CD4-positive, alpha-beta T cell (primary cell): ENCODE data around the gene FAM120C. TPM values are rescaled to one million over a fixed set of nuclear protein-coding genes. Genes with fewer than 3 reads are reported as not detected.

Experiments used
- ATAC-seq: fragments of 200-7000 bp; cut with Tn5 transposase; one replicate; pipeline ENCODE4 v1.10.0; 2022; ENCODE audit warnings: mild to moderate bottlenecking; ENCODE audit not compliant: poor library complexity
- CTCF ChIA-PET: fragments of 350-600 bp; sonication (Branson Sonifier 250); formaldehyde crosslinking; loops from one replicate; lab custom pipeline; 2021; ENCODE audit warnings: antibody characterized with exemption, inconsistent platforms; lab: Charles Lee
- POLR2A ChIA-PET: fragments of 350-600 bp; sonication (Branson Sonifier 250); formaldehyde crosslinking; loops from one replicate; lab custom pipeline; 2021; ENCODE audit warnings: antibody characterized with exemption, inconsistent platforms; lab: Charles Lee
- DNase-seq, 14 experiments: peaks; one replicate each; pipeline ENCODE4 v3.0.0-alpha.2; 2013 to 2020; ENCODE audit warnings: mixed read lengths in 2 of 14
- H3K27ac ChIP-seq, 2 donors: one replicate each; pipeline versions ENCODE4 v1.5.1 to v1.7.0; 2013; ENCODE audit warnings: low read length in 2 of 2, low read depth in 1 of 2, mild to moderate bottlenecking in 1 of 2
- H3K27me3 ChIP-seq, 2 experiments: 1 replicate in 1 of 2; 2 replicates in 1 of 2; pipeline versions ENCODE4 v1.6.1 to v1.7.0; 2013; ENCODE audit warnings: low read length in 2 of 2, control low read depth in 1 of 2, mild to moderate bottlenecking in 1 of 2, moderate library complexity in 1 of 2; ENCODE audit not compliant: insufficient read depth in 2 of 2, control insufficient read depth in 1 of 2
- H3K36me3 ChIP-seq: one replicate; pipeline ENCODE4 v1.6.1; 2013; ENCODE audit warnings: low read length, control low read depth; ENCODE audit not compliant: insufficient read depth
- H3K4me1 ChIP-seq: one replicate; pipeline ENCODE4 v1.6.1; 2013; ENCODE audit warnings: low read length, control low read depth; ENCODE audit not compliant: insufficient read depth
- H3K4me3 ChIP-seq: one replicate; pipeline ENCODE4 v1.5.1; 2013; ENCODE audit warnings: mild to moderate bottlenecking, low read length, moderate library complexity
- H3K9me3 ChIP-seq, 2 experiments: 1 replicate in 1 of 2; 2 replicates in 1 of 2; pipeline versions ENCODE4 v1.6.1 to v1.7.0; 2013; ENCODE audit warnings: low read length in 2 of 2, mild to moderate bottlenecking in 2 of 2, control low read depth in 1 of 2, moderate library complexity in 1 of 2; ENCODE audit not compliant: control insufficient read depth in 1 of 2, insufficient read depth in 1 of 2
- H3K27ac Mint-ChIP-seq: one replicate; pipeline ENCODE4 v1.8.0; 2020; ENCODE audit warnings: mixed read lengths
- H3K27me3 Mint-ChIP-seq: one replicate; pipeline ENCODE4 v1.8.0; 2021; ENCODE audit warnings: mixed read lengths
- H3K36me3 Mint-ChIP-seq: one replicate; pipeline ENCODE4 v1.8.0; 2021; ENCODE audit warnings: low read depth, mixed read lengths
- H3K4me1 Mint-ChIP-seq: one replicate; pipeline ENCODE4 v1.8.0; 2021; ENCODE audit warnings: low read depth, mixed read lengths
- H3K4me3 Mint-ChIP-seq: one replicate; pipeline ENCODE4 v1.8.0; 2020; ENCODE audit warnings: mild to moderate bottlenecking, mixed read lengths
- H3K9me3 Mint-ChIP-seq: one replicate; pipeline ENCODE4 v1.8.0; 2020; ENCODE audit warnings: mixed read lengths
- intact Hi-C, 2 experiments: fragments of 100-400 bp; cut with DNase I in 1 of 2; cut with micrococcal nuclease in 1 of 2; formaldehyde crosslinking; loops; one replicate each; pipeline versions ENCODE4 v1.15.1 to v1.9.0; 2023 to 2025; cut with DNase I, micrococcal nuclease
- total RNA-seq, 174 experiments: library from RNA in 2 of 174; stranded (reverse) in 2 of 174; gene quantifications; one replicate each; pipeline ENCODE4 v1.2.3 and lab custom pipeline; 2021 to 2026
- TF ChIP-seq, protein P1 (sequence below): fragments of 200-600 bp; IDR thresholded peaks from one replicate; pipeline ENCODE4 v1.8.0; 2022; ENCODE audit warnings: antibody characterized with exemption, mild to moderate bottlenecking

Gene FAM120C
- total RNA-seq, 2 experiments from 2014 or later = 12.3 to 13.3 TPM

DNA sequence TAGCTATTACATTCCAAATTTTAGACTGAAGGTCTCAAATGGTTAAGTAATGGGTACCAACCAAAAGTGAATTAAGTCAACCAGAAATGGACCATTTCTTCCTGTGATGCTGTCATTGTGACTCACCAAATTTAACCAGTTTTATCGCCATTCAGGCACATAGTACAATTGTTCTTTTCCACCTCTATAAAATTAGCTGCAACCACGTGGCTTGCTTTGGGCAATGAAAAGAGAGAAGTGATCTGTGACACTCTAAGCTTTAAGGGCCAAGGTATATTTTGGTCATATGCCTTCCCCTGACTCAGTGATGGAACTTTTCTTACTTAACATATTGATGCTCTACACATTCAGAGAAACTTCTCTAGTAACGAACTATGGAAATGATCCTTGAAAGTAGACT, 118.5 kb downstream of the FAM120C start:
- ChIA-PET CTCF (no interaction called here), POLR2A (no interaction called here)
- Histone ChIP-seq H3K9me3 (no peaks in the 10 kb centered on the region), H3K27ac (no peak overlapping the region), H3K4me3 (no peak overlapping the region), H3K27me3 (no peaks in the 10 kb centered on the region), H3K36me3 (no peaks in the 10 kb centered on the region), H3K4me1 (no peaks in the 10 kb centered on the region)
- TF ChIP-seq, protein P1, sequence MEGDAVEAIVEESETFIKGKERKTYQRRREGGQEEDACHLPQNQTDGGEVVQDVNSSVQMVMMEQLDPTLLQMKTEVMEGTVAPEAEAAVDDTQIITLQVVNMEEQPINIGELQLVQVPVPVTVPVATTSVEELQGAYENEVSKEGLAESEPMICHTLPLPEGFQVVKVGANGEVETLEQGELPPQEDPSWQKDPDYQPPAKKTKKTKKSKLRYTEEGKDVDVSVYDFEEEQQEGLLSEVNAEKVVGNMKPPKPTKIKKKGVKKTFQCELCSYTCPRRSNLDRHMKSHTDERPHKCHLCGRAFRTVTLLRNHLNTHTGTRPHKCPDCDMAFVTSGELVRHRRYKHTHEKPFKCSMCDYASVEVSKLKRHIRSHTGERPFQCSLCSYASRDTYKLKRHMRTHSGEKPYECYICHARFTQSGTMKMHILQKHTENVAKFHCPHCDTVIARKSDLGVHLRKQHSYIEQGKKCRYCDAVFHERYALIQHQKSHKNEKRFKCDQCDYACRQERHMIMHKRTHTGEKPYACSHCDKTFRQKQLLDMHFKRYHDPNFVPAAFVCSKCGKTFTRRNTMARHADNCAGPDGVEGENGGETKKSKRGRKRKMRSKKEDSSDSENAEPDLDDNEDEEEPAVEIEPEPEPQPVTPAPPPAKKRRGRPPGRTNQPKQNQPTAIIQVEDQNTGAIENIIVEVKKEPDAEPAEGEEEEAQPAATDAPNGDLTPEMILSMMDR = no peak
- H3K27ac Mint-ChIP-seq = no peak overlapping the region
- no peak for DNase-seq
- ATAC-seq = no peak
- intact Hi-C loops = no loop called here
- H3K9me3 Mint-ChIP-seq = no peaks in the 10 kb centered on the region
- H3K4me1 Mint-ChIP-seq = no peaks in the 10 kb centered on the region
- no peaks in the 10 kb centered on the region for H3K27me3 Mint-ChIP-seq
- H3K4me3 Mint-ChIP-seq = no peak overlapping the region
- no peaks in the 10 kb centered on the region for H3K36me3 Mint-ChIP-seq

DNA sequence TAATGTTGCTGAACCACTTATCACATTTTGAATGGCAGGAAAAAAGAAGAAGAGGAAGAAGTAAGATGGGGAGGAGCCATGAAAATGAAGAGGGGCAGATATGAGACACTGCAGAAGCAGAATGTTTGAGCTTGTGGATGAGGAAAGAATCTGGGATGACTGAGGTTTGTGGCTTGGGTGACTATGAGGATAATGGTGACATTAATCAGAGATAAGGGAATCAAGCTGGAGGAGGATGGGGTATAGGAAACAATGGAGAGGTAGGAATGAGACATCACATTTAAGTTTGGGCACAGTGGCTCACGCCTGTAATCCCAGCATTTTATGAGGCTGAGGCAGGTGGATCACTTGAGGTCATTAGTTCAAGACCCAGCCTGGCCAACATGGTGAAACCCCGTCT, 119.7 kb downstream of the FAM120C start:
- Histone ChIP-seq H3K36me3 (no peaks in the 10 kb centered on the region), H3K4me3 (no peak overlapping the region), H3K27ac (no peak overlapping the region), H3K27me3 (no peaks in the 10 kb centered on the region), H3K4me1 (no peaks in the 10 kb centered on the region), H3K9me3 (no peaks in the 10 kb centered on the region)
- no peaks in the 10 kb centered on the region for H3K27me3 Mint-ChIP-seq
- no peak overlapping the region for H3K27ac Mint-ChIP-seq
- no peak for DNase-seq
- H3K9me3 Mint-ChIP-seq = no peaks in the 10 kb centered on the region
- CTCF ChIA-PET = no interaction called here
- TF ChIP-seq, protein P1 = no peak
- ATAC-seq = no peak
- H3K4me1 Mint-ChIP-seq = no peaks in the 10 kb centered on the region
- H3K4me3 Mint-ChIP-seq = no peak overlapping the region
- POLR2A ChIA-PET = no interaction called here
- intact Hi-C loops = no loop called here
- no peaks in the 10 kb centered on the region for H3K36me3 Mint-ChIP-seq

DNA sequence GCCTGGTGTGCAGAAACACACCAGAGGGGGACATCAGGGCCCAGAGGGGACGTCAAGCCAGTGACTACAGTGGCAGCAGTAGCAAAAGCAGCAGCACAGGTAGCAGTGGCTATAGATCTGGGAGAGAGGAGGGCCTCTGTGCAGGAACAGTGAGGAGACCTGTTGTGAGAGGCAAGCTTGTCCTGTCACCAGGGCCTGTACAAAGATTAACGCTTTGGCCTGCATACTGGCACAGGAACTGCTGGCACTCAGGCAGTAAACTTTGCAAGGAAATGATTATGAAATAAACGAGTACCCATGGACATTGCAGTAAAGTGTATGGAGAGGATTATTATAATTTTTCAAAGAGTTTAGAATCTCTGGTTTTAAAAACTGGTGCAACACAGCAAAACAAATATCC, 133.3 kb downstream of the FAM120C start:
- DNase-seq (no peak), ATAC-seq (no peak)
- Mint-ChIP-seq H3K9me3 (no peaks in the 10 kb centered on the region), H3K4me3 (no peak overlapping the region), H3K27me3 (no peaks in the 10 kb centered on the region), H3K4me1 (peaks cover 9% of the 10 kb centered on the region), H3K36me3 (no peaks in the 10 kb centered on the region), H3K27ac (no peak overlapping the region)
- no peak overlapping the region for H3K4me3 ChIP-seq
- CTCF ChIA-PET = no interaction called here
- TF ChIP-seq, protein P1 = no peak
- H3K36me3 ChIP-seq = no peaks in the 10 kb centered on the region
- H3K27me3 ChIP-seq = no peaks in the 10 kb centered on the region
- H3K4me1 ChIP-seq = peaks cover 8% of the 10 kb centered on the region
- H3K27ac ChIP-seq = no peak overlapping the region
- POLR2A ChIA-PET = no interaction called here
- intact Hi-C loops = loop anchor here in 1 of 2 experiments (5.0 to 10.0 kb wide), 3 partner anchors 388 to 825 kb away; partner anchors contain the start of genes HSD17B10 and KDM5C
- no peaks in the 10 kb centered on the region for H3K9me3 ChIP-seq
